Brain pericyte (primary cell): ENCODE data around the gene PPP1R12B.
"Not testable (repeated sequence)": the region's sequence is repeated elsewhere in the genome, so short reads cannot be mapped to it uniquely, and the experiment has no call there.

Experiments
- DNase-seq: peaks from one replicate; pipeline ENCODE4 v3.0.0-alpha.2; 2012; ENCODE audit warnings: low read depth, low spot score

The PPP1R12B gene

DNA sequence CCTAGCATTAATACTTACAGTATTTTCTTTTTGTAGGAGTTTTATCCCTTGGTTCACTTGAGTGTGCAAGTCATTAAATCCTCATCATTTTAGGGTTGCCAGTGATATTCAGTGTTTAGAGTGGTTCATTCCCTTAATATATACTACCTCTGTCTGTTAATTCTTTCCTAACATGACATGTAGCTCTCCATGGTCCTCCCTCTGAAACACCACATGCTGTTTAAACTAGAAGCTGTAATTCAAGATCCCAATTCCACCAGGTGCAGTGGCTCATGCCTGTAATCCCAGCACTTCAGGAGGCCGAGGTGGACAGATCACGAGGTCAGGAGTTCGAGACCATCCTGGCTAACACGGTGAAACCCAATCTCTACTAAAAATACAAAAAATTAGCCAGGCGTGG is 233.9 kb downstream of the PPP1R12B start:
- not testable (repeated sequence) for DNase-seq

DNA sequence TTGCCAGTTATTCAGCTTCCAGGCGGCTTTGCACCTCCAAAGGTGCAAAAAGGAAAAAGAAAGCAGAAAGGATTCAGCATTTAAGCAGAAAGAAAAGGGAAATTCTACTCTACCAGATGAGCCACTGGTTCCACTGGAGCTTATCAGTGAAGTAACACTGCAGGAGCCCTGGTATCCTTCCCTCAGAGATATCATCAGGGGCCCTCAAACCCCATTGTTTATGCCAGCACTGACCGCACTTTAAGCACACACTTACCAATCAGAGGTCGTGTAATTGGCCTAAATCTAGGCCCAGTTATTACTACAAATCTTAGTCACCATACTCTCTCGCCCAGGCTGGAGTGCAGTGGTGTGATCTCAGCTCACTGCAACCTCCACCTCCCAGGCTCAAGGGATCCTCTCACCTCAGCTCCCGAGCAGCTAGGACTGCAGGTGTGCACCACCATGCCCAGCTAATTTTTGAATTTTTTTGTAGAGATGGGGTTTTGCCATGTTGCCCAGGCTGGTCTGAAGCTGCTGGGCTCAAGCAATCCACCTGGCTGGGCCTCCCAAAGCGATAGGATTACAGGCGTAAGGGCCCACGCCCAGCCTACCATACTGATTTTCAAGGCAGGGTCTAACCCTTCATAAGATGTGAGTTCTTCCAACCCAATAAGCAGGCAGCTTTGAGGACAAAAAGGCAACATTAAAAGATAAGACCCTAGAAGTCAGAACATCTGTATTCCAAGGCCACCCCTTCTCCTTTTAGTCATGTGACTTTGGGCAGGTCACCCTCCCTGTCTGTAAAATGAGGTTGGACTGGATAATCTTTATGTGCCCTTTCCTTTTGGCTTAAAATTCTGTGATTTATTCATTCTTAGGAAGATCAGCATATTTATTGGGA is 236.4 kb downstream of the PPP1R12B start:
- DNase-seq = no peak

DNA sequence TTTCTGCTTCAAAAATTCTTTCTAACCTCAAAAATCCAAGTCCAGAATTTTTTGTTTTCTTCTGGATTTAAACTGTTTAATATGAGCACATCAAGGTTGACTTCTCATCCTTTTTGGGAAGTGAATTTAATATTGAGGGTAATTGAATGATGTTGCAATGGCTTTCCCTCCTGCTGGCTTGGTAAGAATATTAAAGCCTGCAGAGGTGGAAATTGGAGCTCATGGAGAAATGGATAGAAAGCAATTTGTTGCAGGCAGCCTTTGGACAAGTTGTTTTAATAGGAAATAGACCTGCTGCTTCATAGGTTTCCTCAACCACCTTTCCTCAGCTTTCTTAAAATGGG is 237.1 kb downstream of the PPP1R12B start:
- DNase-seq = no peak

DNA sequence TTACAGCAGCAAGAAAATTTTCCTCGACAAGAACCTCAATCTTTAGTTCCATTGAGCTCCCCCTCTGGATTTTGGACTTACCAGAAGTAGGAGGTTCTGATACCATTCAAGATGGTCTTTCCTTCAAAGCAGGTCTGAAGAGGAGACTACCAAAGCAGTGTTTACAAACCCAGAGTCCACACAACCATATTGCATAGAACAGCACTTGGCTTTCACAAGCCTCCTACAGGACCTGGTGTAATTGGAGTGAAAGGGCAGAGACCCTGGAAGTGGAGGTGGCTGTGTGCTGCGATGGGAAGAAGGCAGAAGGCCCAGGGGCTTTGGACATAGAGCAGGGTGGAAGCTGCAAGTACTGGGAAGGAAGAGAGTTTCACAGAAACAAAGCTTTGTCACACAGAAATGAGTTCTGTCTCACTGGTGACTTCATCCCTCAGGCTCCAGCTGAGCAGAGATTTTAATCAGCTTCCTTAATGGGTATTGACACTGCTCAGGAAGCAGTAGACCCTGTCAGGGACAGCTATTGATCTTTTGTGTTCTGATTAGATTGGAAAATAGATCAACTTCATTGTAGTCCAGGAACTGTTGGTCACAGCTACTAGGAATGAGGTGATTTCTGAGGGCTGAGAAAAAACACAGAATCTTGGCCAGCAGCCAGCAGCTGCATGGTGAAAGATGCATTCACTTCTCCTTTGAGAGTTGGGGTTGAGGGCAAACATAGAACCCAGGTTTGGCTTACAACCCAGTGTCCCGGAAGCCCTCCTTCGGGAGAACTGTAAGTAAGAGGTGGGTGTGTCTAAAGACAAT is 237.7 kb downstream of the PPP1R12B start:
- DNase-seq = no peak

DNA sequence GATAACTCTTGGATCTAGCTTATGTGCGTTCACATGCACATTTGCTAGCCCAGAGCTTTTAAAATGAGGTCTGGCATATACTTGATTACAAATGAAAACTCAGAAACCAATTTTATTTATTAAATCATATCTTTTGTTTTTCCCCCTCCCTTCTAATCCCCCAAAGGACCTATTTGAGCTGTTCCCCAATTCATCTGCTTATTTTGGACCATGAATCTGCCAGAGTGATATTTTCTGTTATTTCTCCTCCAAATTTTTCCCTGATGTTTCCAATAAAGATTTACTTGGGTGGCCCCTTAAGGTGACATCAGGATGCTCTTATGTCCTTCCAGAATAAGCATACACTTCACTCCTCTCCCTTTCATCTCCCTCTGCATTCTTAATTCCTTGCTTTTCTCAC is 238.4 kb downstream of the PPP1R12B start:
- DNase-seq = no peak

DNA sequence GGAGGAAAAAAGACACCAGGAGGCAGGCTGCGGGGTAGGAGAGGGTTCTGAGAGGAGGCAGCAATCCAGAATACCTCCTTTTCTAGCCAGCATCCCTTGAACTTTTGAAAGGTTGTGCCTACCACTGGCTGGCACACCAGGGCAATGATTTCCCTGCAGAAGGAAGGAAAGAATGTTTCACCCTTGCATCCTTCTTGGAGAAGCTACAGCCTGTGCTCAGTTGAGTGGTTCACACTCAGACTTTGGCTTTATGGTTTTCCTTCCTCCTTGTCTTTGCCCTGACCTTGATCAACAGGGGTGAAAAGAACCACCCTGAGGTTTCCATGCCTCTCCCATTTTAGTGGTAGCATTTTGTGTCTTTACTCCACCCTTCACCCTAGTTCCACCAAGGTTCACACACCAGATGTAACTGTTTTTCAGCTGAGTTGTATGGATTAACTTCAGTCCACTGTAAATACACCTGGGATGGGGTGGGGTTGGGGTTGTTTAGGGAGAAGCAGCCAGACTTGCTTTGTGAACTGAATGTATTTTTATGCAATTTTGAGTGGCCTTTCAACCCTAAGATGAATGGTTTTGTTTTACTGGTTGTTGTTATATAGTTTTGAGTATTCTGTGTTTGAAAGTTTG is 239.5 kb downstream of the PPP1R12B start:
- no peak for DNase-seq

DNA sequence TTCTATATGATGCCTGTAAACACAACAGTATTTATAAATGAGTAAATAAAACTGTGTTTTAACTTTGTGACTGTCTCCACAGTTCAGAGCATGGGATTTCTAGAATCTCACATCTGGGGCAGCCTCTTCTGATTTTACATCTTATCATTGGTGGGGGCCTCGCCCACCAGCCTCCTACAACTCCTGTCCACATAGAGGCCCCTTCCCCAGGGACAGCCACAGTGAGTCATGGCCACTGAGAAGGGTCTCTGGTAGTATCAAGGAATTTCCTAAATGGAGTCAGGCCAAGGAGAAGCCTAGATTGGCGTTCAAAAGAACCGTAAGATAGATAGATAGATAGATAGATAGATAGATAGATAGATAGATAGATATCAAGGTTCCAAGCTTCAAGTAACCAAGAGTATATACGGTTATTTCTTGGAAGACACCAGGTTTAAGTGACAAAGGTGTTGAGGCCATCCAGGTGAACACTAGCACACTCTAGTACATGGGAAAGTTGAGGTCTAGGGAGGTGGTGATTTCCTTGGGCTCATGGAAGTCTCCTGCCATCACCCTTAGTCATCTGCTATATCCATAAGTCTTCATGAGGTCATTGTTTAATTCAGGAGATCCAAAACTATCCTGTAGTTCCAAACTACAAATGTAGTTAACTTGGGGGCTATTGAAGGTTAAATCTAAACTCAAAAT is 240.1 kb downstream of the PPP1R12B start:
- no peak for DNase-seq

DNA sequence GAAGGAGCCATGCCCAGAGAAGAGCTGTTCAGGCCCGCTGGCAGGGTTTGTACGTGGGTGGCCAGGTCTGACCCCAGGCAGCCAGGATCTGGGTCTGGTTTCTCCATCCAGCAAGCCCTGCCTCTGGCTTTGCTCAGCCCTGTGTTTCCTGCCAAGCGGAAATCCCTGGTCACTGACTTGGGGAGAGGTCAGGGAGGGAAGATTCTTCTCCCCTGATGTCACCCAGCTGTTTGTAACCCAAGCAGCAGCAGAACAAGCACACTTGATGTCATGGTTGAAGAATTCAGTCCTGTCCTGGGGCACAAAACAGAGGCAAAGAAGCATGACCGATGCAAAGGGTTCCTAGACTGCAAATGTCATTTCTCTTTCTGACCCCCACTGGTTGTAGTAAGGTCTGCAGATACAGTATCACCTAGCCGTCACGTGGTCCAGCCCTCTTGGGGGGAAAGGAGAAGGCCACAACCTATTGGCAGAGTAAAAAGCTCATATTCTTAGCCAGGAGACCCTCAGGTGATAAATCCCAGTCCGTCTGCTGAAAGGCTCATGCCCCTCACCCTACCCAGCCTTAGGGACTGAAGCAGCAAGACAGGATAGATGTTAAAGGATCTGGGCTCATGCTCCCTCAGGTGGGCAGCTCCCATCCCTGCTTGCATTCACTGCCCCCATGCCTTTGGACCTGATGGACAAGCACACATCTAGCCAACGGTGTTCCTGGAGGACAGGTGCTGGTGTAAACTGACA is 240.9 kb downstream of the PPP1R12B start:
- DNase-seq = peak; percentile 63

DNA sequence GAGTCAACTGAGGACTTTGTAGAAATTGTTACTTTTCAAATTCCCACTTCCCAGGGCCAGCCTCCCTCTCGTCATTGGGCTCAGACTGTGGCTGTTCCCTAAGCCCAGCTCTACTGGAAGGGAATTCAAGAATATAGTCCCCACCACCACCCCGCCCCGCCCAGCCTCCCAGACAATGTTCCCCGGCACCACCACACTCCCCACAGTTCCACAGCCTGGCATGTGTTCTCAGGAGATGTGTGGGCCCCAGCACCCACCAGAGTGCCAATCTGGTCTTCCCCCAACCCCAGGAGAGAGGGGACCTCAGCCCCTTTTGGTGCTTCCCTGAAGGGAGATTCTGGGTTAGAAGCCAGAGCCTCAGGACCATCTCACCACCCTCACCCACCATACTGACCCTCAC is 241.6 kb downstream of the PPP1R12B start:
- no peak for DNase-seq

DNA sequence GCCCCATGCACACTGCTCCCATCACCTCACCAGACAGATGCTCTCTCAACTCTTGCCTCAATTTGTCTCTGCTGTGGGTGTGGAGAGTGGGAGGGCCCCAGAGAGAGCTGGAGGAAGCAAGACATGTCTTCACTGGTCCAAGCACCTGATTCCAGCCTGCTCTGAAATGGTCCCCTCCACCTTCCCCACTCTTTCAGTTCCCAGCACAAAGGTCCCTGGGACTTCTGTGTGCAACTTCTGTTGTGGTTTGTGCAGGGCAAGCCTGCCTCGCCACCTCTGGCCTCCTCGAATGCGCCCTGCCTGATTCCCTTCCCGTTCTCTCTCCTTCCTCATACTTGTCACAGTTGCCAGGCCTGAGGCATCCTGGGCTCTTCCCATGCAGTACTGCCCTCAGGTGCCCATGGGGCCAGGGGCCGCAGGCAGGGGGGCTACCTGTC is 242.5 kb downstream of the PPP1R12B start:
- no peak for DNase-seq

DNA sequence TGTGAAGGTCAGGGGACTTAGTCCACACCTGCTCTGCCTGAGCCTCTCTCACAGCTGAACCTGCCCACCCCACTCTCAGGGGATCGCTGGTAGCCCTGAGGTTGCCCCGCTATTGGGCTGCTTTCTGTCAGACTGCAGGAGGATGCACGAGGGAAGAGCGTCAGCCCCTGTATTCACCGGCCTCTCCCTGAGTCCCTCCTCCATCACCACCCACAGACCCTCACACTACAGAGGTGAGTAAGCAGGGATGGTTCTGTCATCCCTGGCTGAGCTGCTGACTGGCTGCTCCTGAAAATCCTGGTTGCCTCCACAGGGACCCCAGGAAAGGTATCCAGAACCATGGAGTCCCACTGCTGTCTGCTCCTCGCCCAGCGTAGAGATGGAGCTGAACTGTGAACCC is 243.0 kb downstream of the PPP1R12B start:
- DNase-seq = no peak

DNA sequence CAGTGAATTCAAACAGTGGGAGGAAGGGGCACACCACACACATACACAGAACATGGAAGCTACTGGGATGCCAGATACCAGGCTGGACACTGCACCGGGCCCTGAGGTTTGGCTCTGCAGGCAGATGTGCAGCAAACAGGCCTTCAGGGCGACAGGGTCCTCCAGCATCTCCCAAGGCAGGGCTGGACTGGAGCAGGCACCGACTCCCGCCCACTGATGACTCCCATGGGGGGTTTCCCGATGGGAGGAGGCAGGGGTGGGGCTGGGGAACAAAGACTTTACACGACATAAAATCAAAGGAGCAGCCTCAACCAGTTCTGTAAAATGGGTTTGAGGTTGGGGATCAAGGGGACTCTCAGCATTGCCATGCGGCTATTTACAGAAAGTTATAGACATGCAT is 243.6 kb downstream of the PPP1R12B start:
- no peak for DNase-seq

DNA sequence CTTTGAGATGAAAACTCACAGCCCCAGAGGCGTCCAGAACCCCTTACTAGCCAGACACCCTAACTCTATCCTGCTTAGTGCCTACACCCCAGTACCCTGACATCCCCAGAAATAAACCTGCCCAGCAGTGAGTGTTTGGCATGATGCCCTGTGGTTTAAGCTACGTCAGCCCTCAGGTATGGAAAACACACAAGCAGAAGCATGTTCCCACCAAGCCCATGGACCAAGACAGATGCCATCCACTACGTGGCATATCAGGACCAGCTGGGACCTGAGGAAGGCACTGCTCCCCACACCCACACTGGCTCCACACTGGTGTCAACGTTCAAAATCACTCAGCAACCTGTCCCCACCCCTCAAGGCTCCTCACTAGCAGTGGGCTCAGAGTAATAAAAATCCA is 245.3 kb downstream of the PPP1R12B start:
- no peak for DNase-seq

DNA sequence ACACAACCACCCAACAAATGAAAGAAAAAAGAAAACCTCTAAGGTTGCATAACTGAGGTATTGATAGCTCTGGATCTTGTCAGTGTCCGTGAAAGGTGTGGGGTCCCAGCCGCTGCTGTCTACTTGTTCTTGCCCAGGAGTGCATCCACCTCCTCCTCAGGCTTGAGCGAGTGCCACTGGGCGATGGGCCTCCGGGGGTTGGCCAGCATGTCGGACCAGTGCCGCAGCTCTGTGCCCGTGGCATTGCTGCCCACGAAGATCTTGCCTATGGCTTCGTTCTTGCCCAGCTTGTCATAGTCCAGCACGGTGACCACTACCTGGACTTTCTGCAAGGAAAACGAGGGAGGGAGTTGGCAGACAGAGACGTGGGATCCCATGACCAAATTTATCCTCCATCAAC is 248.1 kb downstream of the PPP1R12B start:
- DNase-seq = no peak

DNA sequence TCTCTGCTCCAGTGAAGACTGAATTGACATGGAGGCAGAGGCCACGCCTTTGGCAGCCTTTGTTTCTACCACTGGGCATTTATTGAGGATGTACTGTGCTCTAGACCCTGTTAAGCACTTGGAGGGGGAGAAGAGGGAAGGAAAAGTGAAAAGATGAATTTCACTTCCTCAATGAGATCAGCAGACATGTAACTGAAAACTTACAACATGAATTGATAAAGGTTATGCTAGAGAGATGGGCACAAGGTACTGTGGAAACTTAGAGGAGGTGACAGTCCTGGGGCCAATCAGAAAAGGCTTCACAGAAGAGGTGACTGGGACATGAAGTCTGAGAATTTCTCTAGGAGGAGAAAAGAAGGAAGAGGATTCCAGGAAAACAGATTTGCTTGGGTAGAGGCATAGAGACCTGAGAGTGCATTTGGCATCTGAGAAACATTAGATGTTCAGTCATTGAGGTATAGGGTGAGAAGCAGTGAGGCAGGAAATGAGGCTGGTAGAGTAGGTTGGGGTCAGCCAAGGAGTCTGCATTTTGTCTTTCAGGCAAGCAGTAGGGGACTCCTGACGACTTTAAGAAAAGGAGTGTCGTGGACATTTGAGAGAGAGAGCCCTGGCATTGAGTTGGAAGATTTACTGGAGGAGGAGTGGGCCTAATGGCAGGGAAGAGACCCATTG is 248.7 kb downstream of the PPP1R12B start:
- DNase-seq = no peak

DNA sequence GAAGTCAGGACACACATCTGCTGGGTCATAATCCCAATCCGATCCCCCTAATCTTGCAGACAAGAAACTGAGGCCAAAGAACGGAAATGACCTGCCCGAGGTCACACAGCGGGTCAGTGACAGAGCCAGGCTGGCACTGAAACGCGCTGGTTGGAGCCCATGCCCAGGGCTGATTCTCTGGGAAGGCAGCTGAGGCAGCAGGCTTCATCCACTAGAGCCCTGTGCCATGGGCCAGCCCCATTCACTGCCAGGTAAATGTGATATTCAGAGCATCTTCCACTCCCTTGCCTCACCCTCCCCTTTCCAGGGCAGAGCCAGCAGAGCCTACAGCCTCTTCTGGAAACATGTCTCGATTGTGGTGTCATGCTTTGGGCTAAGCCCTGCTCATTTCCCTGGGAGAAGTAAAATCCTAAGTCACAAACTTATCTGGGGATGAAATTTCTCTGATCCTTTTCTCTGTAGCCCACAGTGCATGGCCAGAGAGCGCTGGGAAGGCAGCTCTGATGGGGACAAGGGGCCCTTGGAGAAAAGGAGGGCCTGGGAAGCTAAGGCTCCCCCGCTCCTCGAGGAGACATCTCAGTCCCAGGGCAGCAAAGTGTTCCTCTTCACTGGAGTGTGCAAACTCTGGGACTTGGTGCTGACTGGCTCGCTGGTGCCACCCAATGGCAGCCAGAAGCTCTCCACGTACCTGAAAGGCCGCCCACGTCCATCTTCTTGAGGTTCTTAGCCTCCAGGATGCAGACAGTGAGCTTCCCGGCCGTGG is 251.4 kb downstream of the PPP1R12B start:
- DNase-seq = no peak

DNA sequence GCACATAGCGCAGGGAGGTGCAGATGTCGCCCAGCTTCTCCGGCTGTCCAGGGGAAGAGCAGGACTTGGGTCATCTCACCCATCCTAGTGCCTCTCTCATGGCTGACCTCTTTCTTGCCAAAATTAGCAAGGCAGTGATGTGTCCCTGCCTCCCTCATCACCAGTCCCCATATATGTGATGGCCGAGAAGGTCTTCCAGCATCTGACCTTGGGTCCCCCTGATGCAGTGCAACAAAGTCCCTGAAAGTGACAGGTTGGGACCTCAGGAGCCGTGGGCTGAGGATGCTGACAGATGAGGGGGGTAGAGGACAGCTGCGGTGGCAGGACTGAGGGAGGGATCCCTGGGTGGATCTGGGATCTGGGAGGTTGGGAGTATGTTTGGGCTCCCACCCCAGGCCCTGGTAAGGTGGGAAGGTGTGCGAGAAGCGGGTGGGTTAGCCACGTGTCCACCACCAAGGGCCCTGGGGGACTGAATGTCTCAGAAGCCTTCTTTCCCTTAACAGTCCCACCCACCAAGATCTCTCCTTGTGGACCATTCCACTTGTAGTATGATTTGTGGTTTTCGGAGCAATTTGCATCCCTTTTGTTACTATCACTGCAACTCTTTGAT is 252.0 kb downstream of the PPP1R12B start:
- no peak for DNase-seq

DNA sequence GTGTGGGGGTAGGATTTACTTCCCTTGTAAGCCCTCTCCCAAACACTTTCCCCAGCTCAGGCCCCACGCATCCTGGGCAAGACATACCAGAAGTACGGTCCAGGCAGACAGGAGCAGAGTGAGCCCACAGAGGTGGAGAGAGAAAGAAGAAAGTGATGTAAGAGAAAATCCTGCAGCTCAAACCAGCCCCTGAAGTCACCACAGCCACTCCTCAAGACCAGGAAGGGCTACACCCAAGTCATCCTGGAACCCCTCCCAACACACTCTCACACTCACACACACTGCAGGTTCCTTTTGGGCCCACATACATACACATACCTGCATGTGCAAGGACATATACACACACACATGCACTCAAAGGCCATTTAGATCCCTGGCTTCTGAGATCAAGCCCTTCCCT is 254.9 kb downstream of the PPP1R12B start:
- DNase-seq = no peak

DNA sequence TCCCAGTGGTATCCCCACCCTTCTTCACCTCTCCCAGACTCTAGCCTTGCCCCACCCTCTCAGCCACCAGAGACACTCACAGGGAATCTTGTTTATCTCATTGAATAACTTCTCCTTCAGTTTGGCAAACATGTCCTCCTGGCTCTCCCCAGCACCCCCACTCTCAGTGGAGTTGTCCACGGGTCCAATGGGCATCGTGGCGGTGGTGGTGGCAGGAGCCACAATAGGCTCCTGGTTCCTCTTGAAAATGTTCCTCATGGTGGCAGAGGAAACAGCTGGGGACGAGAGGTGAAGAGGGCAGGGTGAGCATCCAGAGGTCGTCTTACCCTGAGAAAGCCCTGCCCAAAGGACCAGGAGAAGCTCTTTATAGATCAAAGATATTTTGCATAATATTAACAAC is 257.0 kb downstream of the PPP1R12B start:
- no peak for DNase-seq
